CD4-positive, alpha-beta T cell treated with Interferon alpha-2 for 1 hour (primary cell): ENCODE data around the gene SMG1.
A peak's percentile ranks its signal among the peaks of the same experiment; 100 is the strongest.
"Not testable (repeated sequence)": the region's sequence is repeated elsewhere in the genome, so short reads cannot be mapped to it uniquely, and the experiment has no call there.

ENCODE experiments used
- DNase-seq, 2 donors: peaks; one replicate each; pipeline ENCODE4 v3.0.0-alpha.2; 2020 to 2022

Gene SMG1

DNA sequence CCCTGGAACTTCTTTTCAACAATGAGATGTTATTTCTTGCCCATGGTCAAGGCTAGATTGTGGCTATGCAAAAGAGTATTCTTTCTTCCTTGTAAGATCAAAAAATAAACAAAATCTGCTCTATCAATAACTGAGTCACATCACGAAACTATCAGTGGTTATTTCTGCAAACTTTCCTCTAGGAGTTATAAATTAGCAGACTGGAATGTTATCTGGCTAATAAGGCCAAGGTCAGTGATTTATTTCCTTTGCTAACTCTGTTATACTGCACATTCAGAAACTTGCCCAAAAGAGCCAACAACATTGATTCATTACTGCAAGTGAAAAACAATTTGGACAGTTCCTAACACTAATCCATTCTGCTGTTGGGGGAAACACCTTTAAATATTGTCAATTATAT is 129.8 kb downstream of the SMG1 start:
- no peak for DNase-seq

DNA sequence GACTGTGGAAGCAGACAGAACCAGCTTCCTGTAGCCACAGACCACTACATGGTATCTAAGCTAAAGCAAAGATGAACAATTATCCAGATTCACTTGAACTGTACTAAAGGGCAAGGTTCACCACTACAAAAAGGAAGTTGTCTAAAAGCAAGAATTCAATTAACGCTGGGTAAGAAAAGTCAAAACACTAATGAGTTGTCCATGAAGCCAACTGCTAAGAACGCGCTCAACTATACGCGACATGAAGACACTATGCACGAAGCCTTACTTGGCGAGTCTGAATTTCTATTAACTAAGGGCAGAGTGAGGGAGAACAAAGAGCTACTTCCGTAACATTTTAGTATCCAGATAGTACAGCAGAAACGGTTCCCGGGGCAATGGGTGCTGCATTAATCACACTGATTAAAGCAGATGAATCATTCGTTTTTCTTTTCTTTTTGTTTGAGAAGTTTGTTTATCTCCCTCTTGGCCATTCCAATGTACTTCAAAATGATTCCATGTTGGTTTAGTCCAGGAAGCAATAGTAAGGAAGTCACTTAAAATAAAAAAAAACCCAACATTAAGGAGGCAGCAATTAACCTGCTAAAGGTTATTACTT is 133.3 kb downstream of the SMG1 start:
- no peak for DNase-seq

DNA sequence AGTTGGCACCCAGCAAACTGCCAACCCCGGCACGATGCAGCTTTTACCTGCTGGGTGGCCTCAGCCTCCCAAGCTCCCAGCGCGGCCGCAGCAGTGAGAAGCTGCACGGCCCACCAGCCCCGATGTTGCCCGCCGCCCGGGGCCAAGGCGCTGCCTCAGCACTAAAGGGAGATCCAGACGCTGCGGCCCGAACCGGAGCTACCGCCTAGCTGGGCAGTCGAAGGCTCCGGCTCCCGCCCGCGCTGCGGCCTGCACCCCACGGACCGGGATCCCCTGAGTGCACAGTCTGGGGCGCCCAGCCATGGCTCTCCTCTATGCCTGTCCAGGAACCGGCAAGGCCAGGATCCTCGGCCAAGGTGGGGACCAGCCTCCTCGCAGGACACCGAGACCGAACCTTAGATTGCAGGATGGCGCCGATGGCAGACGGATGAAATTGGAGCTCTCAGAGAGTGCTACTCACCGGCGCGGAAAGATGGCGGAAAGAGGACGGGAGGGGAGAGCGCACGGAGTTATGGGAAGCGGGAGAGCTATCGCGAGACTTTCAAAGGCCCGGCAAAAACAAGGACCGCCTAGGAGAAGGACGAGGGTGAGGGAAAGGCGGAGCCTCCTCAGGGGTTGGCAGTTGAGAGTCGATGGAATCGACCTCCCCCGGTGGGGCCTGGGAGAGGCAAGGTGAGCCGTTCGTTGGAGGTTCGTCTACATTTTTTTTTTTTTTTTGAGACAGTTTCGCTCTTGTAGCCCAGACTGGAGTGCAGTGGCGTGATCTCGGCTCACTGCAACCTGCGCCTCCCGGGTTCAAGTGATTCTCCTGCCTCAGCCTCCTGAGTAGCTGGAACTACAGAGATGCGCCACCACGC is 136.1 kb downstream of the SMG1 start, which contains the start of gene RPS15A:
Gene RPS15A (minus strand): TSS at position 485 of the 857 bp plus-strand sequence. CDS start 1,221 bp downstream, outside the sequence.
- peak; percentile 96 for DNase-seq

DNA sequence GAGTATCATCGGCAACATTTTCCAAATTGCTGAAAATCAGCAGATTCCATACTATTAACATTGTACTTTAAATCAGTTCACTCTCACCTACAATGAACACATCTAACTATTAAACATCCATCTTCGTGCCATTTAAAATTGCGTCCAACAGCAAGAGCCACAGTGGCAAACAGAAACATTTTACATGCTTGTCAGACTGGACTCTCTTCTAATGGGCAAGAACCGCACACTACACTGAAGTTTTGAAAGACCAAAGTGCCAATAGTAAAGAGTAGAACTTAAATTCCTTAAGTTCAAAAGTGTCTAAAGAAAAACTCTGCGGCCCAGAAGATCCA is 136.7 kb downstream of the SMG1 start:
- DNase-seq, result no peak

DNA sequence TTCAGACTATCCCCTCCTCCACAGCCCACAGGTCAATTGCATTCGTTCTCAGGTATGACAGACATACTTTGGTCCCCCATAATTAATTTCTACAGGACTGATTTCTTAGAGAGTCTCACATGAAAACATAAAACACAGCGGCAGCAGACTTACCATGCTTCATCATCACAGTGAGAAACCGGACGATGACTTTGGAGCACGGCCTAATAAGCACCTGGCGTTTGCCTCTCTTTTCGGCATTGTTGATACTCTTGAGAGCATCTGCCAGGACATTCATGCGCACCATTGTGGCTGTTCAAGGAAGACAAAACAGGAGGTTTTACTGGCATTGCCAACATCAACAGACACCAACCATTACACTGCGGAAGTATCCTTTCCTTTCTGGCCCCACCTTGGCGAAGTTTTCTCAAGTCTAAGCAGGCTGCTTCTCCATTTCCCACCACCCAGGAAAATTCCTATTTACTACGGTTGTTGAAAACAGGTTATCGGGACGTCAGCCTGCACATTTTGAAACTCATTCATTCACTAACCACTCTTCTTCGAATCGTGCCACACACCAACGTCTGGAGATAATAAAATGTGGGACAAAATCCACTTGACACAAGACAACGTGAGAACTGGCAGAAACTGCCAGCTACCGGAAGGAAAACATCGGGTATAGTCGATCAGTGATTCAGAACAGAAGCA is 137.2 kb downstream of the SMG1 start:
- peak in 1 of 2 donors; percentile 26 for DNase-seq

DNA sequence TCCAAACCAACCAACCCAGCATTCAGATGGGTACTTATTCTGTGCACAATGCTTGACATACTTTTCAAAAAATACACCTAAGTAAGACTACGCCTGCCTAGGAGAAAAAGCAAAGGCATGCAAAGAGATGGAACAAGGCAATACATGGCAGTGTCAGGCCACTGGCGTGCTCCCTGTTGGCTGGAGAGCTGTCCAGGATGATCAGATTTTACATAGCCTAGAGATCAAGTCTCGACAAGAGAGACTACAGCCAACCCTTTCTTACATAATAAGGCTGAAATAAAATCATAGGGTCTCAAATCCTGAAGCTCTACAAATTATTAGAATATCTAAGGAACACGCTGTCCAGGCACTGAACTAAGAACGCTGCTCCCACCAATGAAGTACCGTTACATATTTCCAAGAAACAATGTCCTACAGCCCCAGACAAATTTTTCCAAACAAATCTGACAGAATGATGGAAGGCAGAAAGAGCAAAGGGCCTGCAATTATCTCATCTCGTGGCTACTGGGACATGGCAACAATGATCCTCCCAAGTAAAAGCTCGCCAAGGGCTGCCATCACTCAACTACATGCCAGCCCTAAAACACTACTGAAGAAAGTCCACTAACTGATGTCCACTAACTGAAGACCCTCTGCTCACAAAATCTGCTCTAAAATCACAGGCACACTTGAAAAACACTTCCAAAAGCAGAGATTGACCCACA is 141.1 kb downstream of the SMG1 start:
- DNase-seq, result no peak

DNA sequence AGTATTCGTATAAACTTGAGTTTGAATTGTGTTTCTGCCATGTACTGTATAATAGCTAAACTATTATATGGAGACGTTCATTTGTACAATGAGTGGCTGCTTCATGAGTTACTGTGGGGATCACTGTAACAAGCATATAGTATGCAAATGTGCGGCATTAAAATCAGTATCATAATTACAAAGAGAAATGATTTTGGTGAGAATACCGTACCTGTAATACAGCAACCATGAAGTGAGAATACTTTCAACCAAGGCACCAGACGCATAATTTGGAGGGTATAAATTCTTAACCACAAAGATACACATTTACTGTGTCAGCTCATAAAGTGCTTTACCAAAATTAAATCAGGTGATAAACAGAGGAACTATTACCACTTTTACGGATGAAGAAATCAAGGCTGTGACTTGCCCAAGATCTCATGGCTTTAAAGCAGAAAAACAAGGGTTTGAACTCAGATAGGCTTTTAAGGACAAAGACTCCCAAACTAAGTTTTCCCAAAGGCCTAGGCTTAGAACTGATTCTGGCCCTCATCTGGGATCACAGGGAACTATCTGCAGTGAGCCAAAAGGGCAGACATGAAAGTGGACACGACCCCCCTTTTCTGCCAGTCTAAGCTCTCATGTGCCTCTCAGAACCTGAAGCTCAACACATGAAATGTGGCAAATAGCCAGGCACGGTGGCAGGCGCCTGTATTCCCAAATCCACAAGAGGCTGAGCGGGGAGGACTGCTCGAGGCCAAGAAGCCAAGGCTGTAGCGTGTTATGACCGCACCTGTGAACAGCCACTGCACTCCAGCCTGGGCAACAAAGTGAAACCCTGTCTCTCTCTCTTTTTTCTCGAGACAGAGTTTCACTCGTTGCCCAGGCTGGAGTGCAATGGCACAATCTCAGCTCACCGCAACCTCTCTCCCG is 142.5 kb downstream of the SMG1 start:
- DNase-seq, result no peak

DNA sequence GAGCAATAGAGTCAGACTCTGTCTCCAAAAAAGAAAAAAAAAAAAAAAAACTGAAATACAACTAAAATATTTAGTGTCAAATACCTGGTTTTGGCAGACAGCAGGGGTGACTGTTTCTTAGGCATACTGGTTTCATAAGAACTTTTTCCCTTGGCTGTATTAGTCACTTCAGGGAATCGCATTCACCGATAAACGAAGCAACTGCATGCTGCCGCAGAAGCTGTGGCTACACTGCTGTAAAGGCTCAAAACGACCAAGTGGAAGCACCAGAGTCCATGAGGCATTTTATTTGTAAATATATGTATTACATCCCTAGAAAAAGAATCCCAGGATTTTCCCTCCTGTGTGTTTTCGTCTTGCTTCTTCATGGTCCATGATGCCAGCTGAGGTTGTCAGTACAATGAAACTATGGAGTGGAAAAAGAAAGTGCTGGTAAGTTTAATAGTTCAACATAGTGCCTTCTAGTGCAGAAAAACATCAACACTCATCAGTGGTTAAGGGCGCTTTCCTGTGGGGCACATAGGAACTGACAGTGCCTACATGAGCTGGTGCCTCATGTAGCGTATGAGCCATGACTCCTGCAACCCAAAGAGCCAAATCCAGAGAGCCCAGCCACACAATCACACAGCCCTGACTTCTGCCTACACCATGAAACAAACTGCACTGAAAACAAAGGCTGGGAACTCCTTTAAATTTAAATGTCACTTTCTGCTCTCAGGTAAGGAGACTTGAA is 143.3 kb downstream of the SMG1 start:
- peak in 1 of 2 donors; percentile 24 for DNase-seq

DNA sequence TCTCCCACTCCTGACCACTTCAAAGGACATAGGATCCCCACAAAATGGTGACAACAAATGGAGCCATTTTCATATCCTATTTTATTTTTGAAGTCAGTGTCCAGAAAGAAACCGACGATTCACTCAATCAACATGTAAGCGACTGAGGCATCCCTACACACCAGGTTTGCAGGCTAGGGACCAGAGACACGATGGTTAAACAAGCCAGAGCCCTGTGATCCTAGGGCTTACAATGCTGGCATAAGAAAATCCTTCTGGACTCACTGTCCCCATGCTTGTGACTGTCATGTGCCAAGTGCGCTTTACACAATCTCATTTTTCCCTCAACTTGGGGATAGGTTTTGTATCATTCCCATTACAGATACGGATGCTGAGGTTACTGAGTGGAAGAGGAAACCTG is 145.0 kb downstream of the SMG1 start:
- not testable (repeated sequence) for DNase-seq

DNA sequence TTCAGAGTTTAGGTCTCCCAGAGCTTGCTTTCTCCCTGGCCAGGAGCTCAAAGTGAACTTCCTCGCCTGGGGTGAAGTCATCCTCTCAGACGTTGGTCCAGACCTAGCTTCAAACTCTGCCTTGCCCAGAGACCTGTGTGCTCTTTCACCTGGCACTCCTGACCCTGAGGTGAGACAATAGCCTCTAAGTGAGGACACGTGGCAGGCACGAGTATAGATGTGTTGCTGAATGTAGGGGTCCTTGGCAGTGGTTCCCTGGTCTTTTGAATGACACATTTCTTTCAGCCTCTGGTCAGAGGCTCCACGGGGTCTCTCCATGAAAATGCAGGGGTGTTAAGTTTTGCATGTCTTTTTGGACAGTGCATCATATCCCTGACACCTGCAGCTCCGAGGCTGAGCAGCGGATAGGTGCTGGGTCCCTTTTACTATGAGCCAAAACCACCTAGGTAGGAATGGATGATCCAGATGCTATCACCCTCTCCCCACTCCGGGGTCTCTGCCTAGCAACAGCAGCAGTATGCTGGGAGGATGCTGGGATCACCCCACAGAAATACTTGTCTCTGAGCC is 145.7 kb downstream of the SMG1 start:
- DNase-seq, result not testable (repeated sequence)

DNA sequence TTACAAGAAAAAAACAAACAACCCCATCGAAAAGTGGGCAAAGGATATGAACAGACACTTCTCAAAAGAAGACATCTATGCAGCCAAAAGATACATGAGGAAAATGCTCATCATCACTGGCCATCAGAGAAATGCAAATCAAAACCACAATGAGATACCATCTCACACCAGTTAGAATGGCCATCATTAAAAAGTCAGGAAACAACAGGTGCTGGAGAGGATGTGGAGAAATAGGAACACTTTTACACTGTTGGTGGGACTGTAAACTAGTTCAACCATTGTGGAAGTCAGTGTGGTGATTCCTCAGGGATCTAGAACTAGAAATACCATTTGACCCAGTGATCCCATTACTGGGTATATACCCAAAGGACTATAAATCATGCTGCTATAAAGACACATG is 148.5 kb downstream of the SMG1 start:
- not testable (repeated sequence) for DNase-seq

DNA sequence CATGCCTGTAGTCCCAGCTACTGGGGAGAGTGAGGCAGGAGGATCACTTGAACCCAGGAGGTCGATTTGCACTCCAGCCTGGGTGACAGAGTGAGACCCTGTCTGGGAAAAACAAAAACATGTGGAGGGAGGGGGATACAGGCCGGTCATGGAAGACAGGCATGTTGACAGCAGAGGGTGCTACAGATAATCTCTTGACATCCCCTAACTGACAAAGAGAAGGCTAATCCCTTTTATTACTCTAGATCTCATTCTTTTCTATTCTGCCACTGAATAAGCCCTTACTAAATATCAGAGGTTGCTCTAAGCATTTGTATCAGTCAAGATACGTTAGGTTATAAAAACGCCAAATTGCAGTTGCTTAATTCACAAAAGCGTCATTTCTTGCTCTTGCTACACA is 149.9 kb downstream of the SMG1 start:
- not testable (repeated sequence) for DNase-seq

DNA sequence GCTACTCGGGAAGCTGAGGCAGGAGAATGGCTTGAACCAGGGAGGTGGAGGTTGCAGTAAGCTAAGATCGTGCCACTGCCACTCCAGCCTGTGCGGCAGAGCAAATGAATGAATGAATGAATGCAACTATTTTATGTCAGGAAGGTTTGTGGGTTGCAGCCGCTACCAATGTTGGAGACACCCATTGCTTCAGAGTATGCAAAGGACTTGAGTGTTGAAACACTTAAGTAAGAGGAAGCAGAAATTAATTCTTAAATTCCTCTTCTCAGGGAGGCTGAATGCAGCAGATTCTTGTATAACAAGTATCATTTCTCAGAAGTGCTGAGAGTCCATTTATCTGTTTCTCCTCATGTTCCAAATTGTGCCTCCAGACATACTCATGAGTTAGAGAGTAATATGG is 151.6 kb downstream of the SMG1 start:
- not testable (repeated sequence) for DNase-seq

DNA sequence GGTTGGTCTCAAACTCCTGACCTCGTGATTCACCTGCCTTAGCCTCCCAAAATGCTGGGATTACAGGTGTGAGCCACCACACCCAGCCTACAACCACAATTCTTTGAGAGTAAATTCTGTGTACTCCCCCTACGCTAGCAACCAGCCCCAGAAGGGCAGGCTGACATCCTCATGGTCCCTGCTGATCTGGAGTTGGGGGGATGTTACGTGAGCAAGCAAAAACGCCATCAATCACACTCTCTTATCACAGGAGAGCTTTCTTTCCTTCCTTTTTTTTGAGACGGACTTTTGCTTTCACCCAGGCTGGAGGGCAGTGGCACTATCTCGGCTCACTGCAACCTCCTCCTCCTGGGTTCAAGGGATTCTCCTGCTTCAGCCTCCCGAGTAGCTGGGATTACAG is 154.0 kb downstream of the SMG1 start:
- DNase-seq, result not testable (repeated sequence)

DNA sequence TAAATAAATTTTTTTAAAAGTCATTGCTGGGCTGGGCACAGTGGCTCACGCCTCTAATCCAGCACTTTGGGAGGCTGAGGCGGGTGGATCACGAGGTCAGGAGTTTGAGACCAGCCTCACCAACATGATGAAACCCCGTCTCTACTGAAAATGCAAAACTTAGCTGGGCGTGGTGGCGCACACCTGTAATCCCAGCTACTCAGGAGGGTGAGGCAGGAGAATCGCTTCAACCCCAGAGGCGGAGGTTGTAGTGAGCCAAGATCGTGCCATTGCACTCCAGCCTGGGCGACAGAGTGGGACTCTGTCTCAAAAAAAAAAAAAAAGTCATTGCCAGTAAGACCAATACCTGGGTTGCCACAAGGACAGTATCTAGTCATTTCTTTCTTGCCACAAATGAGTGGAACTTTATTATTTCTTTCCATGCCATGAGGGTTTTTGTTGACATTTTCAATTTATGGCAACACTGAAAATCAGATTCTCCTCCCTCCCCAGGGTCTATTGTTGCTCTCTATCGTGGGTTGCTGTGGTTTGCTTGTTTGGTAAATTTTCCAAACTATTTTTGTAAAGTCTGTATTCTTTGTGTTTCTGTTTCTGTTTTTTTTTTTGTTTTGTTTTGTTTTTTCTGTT is 155.8 kb downstream of the SMG1 start:
- not testable (repeated sequence) for DNase-seq

DNA sequence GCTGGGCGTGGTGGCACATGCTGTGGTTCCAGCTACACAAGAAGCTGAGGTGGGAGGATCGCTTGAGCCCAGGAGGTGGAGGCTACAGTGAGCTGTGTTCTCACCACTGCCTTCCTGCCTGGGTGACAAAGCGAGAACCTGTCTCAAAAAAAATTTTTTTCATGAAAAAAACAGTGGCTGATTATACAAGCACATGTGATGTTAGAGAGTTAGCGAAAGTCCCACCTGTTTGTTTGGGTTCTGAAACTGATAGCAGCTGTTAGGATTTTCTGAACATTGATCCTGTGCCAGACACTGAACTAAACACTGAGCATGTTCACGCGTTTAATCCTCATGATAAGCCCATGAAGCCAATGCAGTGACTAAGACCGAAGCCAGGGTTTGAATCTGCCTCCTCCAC is 159.0 kb downstream of the SMG1 start:
- DNase-seq, result peak; percentile 37 to 63

DNA sequence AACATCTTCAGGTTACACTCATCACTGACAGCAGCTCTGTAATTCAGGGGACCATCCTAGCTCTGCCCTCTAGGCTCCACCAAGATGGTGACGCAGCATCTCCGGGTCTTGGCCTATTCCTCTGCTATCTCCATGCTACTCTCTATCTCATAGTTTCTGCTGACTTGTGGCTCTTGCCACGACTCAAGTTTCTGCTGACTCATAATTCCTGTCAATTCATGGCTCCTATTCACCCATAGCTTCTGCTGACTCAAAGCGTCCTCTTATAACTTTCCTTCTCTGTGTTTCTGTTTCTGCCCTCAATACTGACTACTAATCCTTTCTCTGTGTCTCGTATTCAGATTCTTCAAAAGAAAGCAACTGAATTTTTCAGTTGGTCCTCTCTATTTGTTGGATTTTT is 163.5 kb downstream of the SMG1 start:
- DNase-seq, result not testable (repeated sequence)

DNA sequence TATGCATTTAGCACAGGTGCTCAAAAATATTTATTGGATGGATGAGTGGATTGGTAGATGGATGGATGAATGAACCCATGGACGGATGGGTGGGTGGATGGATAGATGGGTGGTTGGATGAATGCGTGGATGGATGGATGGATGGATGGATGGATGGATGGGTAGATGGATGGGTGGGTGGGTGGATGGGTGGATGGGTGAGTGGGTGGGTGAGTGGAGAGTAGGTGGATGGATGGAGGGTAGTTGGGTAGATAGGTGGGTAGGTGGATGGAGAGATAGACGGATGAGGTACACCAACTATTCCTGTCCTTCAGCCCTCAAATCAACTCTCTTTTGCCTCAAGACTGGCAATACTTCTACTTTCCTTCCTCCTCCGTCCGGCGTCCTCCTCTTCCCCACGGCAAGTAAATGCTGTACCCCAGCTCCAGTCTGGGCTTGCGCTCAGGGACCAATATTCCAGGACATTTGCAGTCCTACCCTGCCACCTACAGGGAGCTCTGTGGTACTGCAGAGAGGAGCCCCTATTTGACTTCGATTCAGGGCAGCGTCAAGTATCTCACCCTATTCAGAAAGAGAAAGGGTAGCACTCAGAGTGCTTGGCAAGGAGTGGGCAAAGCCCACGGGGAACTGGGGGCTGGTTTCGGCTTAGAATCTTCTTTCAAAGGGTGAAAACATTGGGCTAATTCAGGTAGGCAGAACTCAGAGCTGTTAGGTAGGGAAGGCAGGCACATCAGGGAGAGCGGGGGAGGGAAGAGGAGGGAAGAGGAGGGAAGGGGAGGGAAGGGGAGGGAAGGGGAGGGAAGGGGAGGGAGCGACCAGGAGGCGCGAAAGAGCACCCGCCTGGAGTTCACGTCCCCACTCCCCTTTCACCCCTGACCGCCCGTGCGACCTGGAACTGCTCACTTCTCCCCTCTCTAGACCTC is 166.3 kb downstream of the SMG1 start:
- DNase-seq, result peak; percentile 62 to 75

DNA sequence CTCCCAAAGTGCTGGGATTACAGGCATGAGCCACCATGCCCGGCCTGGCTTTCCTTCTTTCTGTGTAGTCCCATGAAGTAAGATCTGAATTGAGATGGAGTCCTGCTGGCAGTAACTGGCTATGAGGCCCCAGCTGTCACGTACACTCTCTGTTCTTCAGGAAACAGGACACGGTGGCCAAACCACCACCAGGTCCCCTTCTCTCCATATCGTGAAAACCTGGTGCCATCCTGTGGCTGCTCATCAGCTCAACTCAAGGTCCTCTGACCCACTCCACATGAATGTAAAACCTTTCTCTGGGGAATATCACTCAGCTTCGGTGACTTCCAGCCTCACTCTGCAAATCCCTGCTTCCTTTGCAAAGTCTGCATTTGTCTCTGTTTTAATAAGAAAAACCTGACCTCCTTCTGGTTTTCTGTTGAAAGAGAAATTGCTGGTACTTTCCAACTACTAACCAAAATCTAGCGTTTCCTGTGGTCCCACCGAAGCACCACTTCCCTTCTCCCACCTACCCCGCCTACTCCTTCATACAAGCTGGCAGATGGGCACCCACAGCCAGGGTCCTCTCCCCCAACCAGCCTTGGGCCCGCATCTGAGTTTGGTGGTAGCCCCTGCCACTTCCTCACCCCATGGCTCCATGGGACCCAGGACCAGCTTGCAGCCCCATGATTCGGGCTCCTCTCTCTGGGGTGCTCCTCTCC is 168.1 kb downstream of the SMG1 start:
- not testable (repeated sequence) for DNase-seq
